HG02798 (cell line): ENCODE measurements around the gene HSPH1.

Experiments
- ATAC-seq: cut with Tn5 transposase; IDR thresholded peaks from one replicate; pipeline ENCODE4 v1.9.1; 2021; ENCODE audit warnings: mild to moderate bottlenecking; ENCODE audit not compliant: unreplicated experiment, poor library complexity

The HSPH1 gene

GRCh38 chr13:31134039-31134711, 27.5 kb downstream of the HSPH1 start:
- ATAC-seq = no peak

GRCh38 chr13:31133621-31134020, 28.1 kb downstream of the HSPH1 start:
- ATAC-seq = no peak

GRCh38 chr13:31131470-31131961, 30.2 kb downstream of the HSPH1 start:
- ATAC-seq = no peak

- no peak for ATAC-seq
These were observed 32.3 kb downstream of the HSPH1 start for GRCh38 chr13:31129419-31129818.

- ATAC-seq = no peak
These were observed 37.5 kb downstream of the HSPH1 start for GRCh38 chr13:31124204-31124603.

GRCh38 chr13:31122544-31123260, 39.0 kb downstream of the HSPH1 start:
- no peak for ATAC-seq

- ATAC-seq = no peak
These were observed 39.6 kb downstream of the HSPH1 start for GRCh38 chr13:31122143-31122542.

GRCh38 chr13:31121379-31122140, 40.1 kb downstream of the HSPH1 start:
- ATAC-seq = no peak

GRCh38 chr13:31119966-31120700, 41.6 kb downstream of the HSPH1 start:
- ATAC-seq = no peak

GRCh38 chr13:31119526-31119925, 42.2 kb downstream of the HSPH1 start:
- no peak for ATAC-seq

- ATAC-seq = no peak
These were observed 45.5 kb downstream of the HSPH1 start for GRCh38 chr13:31116224-31116623.

GRCh38 chr13:31115616-31116015, 46.1 kb downstream of the HSPH1 start:
- no peak for ATAC-seq

- ATAC-seq = no peak
These were observed 47.1 kb downstream of the HSPH1 start for GRCh38 chr13:31114641-31115040.

GRCh38 chr13:31111136-31111535, 50.6 kb downstream of the HSPH1 start:
- no peak for ATAC-seq

GRCh38 chr13:31110617-31111016, 51.1 kb downstream of the HSPH1 start:
- no peak for ATAC-seq

GRCh38 chr13:31110169-31110568, 51.5 kb downstream of the HSPH1 start:
- no peak for ATAC-seq

- ATAC-seq = no peak
These were observed 54.6 kb downstream of the HSPH1 start for GRCh38 chr13:31107109-31107508.

GRCh38 chr13:31105856-31106255, 55.8 kb downstream of the HSPH1 start:
- ATAC-seq = no peak

GRCh38 chr13:31105020-31105795, 56.5 kb downstream of the HSPH1 start:
- no peak for ATAC-seq

- no peak for ATAC-seq
These were observed 58.8 kb downstream of the HSPH1 start for GRCh38 chr13:31102905-31103304.
